Measurements from ENCODE around the gene KLK14.
A peak's percentile ranks its signal among the peaks of the same experiment; 100 is the strongest.

Gene KLK14

GRCh38 chr19:51047031-51047335 lies 35.7 kb downstream of the KLK14 start:
- H3K9me3 Mint-ChIP-seq: no peaks in the 10 kb centered on the region
- peaks cover 5% of the 10 kb centered on the region for H3K27me3 Mint-ChIP-seq
- no peaks in the 10 kb centered on the region for H3K4me1 Mint-ChIP-seq
- no peak overlapping the region for H3K4me3 Mint-ChIP-seq
- no peaks in the 10 kb centered on the region for H3K36me3 Mint-ChIP-seq
- no peak overlapping the region for H3K27ac Mint-ChIP-seq

GRCh38 chr19:51044327-51044726 lies 38.4 kb downstream of the KLK14 start:
- Mint-ChIP-seq H3K9me3 (no peaks in the 10 kb centered on the region), H3K4me1 (no peaks in the 10 kb centered on the region), H3K4me3 (no peak overlapping the region), H3K27me3 (peaks cover 3% of the 10 kb centered on the region), H3K36me3 (no peaks in the 10 kb centered on the region), H3K27ac (no peak overlapping the region)

- no peaks in the 10 kb centered on the region for H3K36me3 Mint-ChIP-seq
- H3K27me3 Mint-ChIP-seq: peaks cover 3% of the 10 kb centered on the region
- H3K4me3 Mint-ChIP-seq: no peak overlapping the region
- H3K4me1 Mint-ChIP-seq: no peaks in the 10 kb centered on the region
- H3K27ac Mint-ChIP-seq: no peak overlapping the region
- no peaks in the 10 kb centered on the region for H3K9me3 Mint-ChIP-seq
These were observed 39.2 kb downstream of the KLK14 start for GRCh38 chr19:51043497-51043896.

GRCh38 chr19:51040151-51040550 lies 42.5 kb downstream of the KLK14 start:
- H3K4me1 Mint-ChIP-seq: no peaks in the 10 kb centered on the region
- no peak overlapping the region for H3K4me3 Mint-ChIP-seq
- no peak overlapping the region for H3K27ac Mint-ChIP-seq
- H3K36me3 Mint-ChIP-seq: no peaks in the 10 kb centered on the region
- no peaks in the 10 kb centered on the region for H3K27me3 Mint-ChIP-seq
- no peaks in the 10 kb centered on the region for H3K9me3 Mint-ChIP-seq

GRCh38 chr19:51036519-51036918 lies 46.2 kb downstream of the KLK14 start:
- Mint-ChIP-seq H3K4me1 (no peaks in the 10 kb centered on the region), H3K9me3 (no peaks in the 10 kb centered on the region), H3K27me3 (peaks cover 7% of the 10 kb centered on the region), H3K27ac (no peak overlapping the region), H3K36me3 (no peaks in the 10 kb centered on the region), H3K4me3 (no peak overlapping the region)

- Mint-ChIP-seq H3K4me1 (no peaks in the 10 kb centered on the region), H3K36me3 (no peaks in the 10 kb centered on the region), H3K27ac (no peak within 1 kb of the TSS), H3K9me3 (no peaks in the 10 kb centered on the region), H3K4me3 (no peak within 1 kb of the TSS), H3K27me3 (peaks cover 16% of the 10 kb centered on the region)
These were observed 48.0 kb downstream of the KLK14 start, which contains the start of gene KLK12 for GRCh38 chr19:51034704-51035103. Gene KLK12 (minus strand): TSS chr19:51035002. CDS start chr19:51034621, 381 bp downstream.

GRCh38 chr19:51031880-51032225 lies 50.8 kb downstream of the KLK14 start:
- peaks cover 27% of the 10 kb centered on the region for H3K27me3 Mint-ChIP-seq
- no peaks in the 10 kb centered on the region for H3K4me1 Mint-ChIP-seq
- H3K4me3 Mint-ChIP-seq: no peak overlapping the region
- no peaks in the 10 kb centered on the region for H3K36me3 Mint-ChIP-seq
- H3K9me3 Mint-ChIP-seq: no peaks in the 10 kb centered on the region
- no peak overlapping the region for H3K27ac Mint-ChIP-seq

- peak overlapping the region; percentile 64 for H3K27ac Mint-ChIP-seq
- no peaks in the 10 kb centered on the region for H3K36me3 Mint-ChIP-seq
- H3K4me1 Mint-ChIP-seq: no peaks in the 10 kb centered on the region
- H3K9me3 Mint-ChIP-seq: no peaks in the 10 kb centered on the region
- H3K4me3 Mint-ChIP-seq: no peak overlapping the region
- H3K27me3 Mint-ChIP-seq: peaks cover 29% of the 10 kb centered on the region
These were observed 51.3 kb downstream of the KLK14 start for GRCh38 chr19:51031220-51031879.

GRCh38 chr19:51030631-51031030 lies 52.1 kb downstream of the KLK14 start:
- Mint-ChIP-seq H3K36me3 (no peaks in the 10 kb centered on the region), H3K27me3 (peaks cover 29% of the 10 kb centered on the region), H3K27ac (no peak overlapping the region), H3K4me1 (no peaks in the 10 kb centered on the region), H3K4me3 (no peak overlapping the region), H3K9me3 (no peaks in the 10 kb centered on the region)

- H3K27me3 Mint-ChIP-seq: peaks cover 33% of the 10 kb centered on the region
- no peaks in the 10 kb centered on the region for H3K9me3 Mint-ChIP-seq
- H3K4me1 Mint-ChIP-seq: no peaks in the 10 kb centered on the region
- H3K4me3 Mint-ChIP-seq: no peak overlapping the region
- H3K36me3 Mint-ChIP-seq: no peaks in the 10 kb centered on the region
- no peak overlapping the region for H3K27ac Mint-ChIP-seq
These were observed 53.0 kb downstream of the KLK14 start for GRCh38 chr19:51029718-51030117.
